ENCODE measurements around the gene KIAA0040.

Gene KIAA0040

GRCh38 chr1:175192630-175193526 lies at the start of gene KIAA0040:
Gene KIAA0040, minus strand, starts transcription at chr1:175192776. Its CDS starts 31,763 bp downstream, at chr1:175161013.
- Histone ChIP-seq H3K4me3 (ENCODE audit: severe bottlenecking) (peak within 1 kb of the TSS; percentile 62), H3K36me3 (ENCODE audit: low read depth) (peaks cover 18% of the 10 kb centered on the region), H3K9me3 (ENCODE audit: severe bottlenecking) (no peaks in the 10 kb centered on the region), H3K4me1 (ENCODE audit: insufficient read depth, poor library complexity, severe bottlenecking) (peaks cover 57% of the 10 kb centered on the region), H3K27ac (ENCODE audit: poor library complexity, severe bottlenecking) (peak within 1 kb of the TSS; percentile 85), H3K27me3 (ENCODE audit: insufficient read depth, poor library complexity, severe bottlenecking) (no peaks in the 10 kb centered on the region)
- DNase-seq (ENCODE audit: low spot score), result peak; percentile 80
- peak; percentile 18 for TF ChIP-seq CTCF (IDR thresholded peaks at IDR 0.05; ENCODE audit: poor library complexity, severe bottlenecking)
- ATAC-seq (ENCODE audit: low read depth), result peak; percentile 69

GRCh38 chr1:175237389-175237788 lies 44.8 kb upstream of the KIAA0040 start:
- no peak for ATAC-seq (ENCODE audit: low read depth)

GRCh38 chr1:175234639-175235038 lies 42.1 kb upstream of the KIAA0040 start:
- ATAC-seq (ENCODE audit: low read depth), result no peak
- H3K27ac ChIP-seq (ENCODE audit: poor library complexity, severe bottlenecking), result no peak overlapping the region

More at GRCh38 chr1:175237389-175237788, 44.8 kb upstream of the KIAA0040 start:
- no peak for TF ChIP-seq CTCF (IDR thresholded peaks at IDR 0.05; ENCODE audit: poor library complexity, severe bottlenecking)
- Histone ChIP-seq H3K4me3 (ENCODE audit: severe bottlenecking) (no peak overlapping the region), H3K27ac (ENCODE audit: poor library complexity, severe bottlenecking) (no peak overlapping the region), H3K4me1 (ENCODE audit: insufficient read depth, poor library complexity, severe bottlenecking) (no peaks in the 10 kb centered on the region), H3K9me3 (ENCODE audit: severe bottlenecking) (no peaks in the 10 kb centered on the region), H3K36me3 (ENCODE audit: low read depth) (no peaks in the 10 kb centered on the region), H3K27me3 (ENCODE audit: insufficient read depth, poor library complexity, severe bottlenecking) (no peaks in the 10 kb centered on the region)
- no peak for DNase-seq (ENCODE audit: low spot score)

GRCh38 chr1:175232335-175232734 lies 39.8 kb upstream of the KIAA0040 start:
- Histone ChIP-seq H3K27ac (ENCODE audit: poor library complexity, severe bottlenecking) (no peak overlapping the region), H3K4me3 (ENCODE audit: severe bottlenecking) (no peak overlapping the region), H3K36me3 (ENCODE audit: low read depth) (no peaks in the 10 kb centered on the region), H3K4me1 (ENCODE audit: insufficient read depth, poor library complexity, severe bottlenecking) (no peaks in the 10 kb centered on the region), H3K9me3 (ENCODE audit: severe bottlenecking) (no peaks in the 10 kb centered on the region), H3K27me3 (ENCODE audit: insufficient read depth, poor library complexity, severe bottlenecking) (no peaks in the 10 kb centered on the region)
- DNase-seq (ENCODE audit: low spot score) (no peak), ATAC-seq (ENCODE audit: low read depth) (no peak)
- TF ChIP-seq CTCF (IDR thresholded peaks at IDR 0.05; ENCODE audit: poor library complexity, severe bottlenecking), result no peak

More at GRCh38 chr1:175234639-175235038, 42.1 kb upstream of the KIAA0040 start:
- DNase-seq (ENCODE audit: low spot score), result no peak
- Histone ChIP-seq H3K9me3 (ENCODE audit: severe bottlenecking) (no peaks in the 10 kb centered on the region), H3K4me1 (ENCODE audit: insufficient read depth, poor library complexity, severe bottlenecking) (no peaks in the 10 kb centered on the region), H3K4me3 (ENCODE audit: severe bottlenecking) (no peak overlapping the region), H3K36me3 (ENCODE audit: low read depth) (no peaks in the 10 kb centered on the region), H3K27me3 (ENCODE audit: insufficient read depth, poor library complexity, severe bottlenecking) (no peaks in the 10 kb centered on the region)
- no peak for TF ChIP-seq CTCF (IDR thresholded peaks at IDR 0.05; ENCODE audit: poor library complexity, severe bottlenecking)

- Histone ChIP-seq H3K36me3 (ENCODE audit: low read depth) (no peaks in the 10 kb centered on the region), H3K4me1 (ENCODE audit: insufficient read depth, poor library complexity, severe bottlenecking) (peaks cover 19% of the 10 kb centered on the region)
- ATAC-seq (ENCODE audit: low read depth), result no peak
Measured at GRCh38 chr1:175225805-175226129, 33.2 kb upstream of the KIAA0040 start.

More at GRCh38 chr1:175225805-175226129, 33.2 kb upstream of the KIAA0040 start:
- TF ChIP-seq CTCF (IDR thresholded peaks at IDR 0.05; ENCODE audit: poor library complexity, severe bottlenecking), result no peak
- no peak for DNase-seq (ENCODE audit: low spot score)
- Histone ChIP-seq H3K27ac (ENCODE audit: poor library complexity, severe bottlenecking) (no peak overlapping the region), H3K4me3 (ENCODE audit: severe bottlenecking) (no peak overlapping the region), H3K9me3 (ENCODE audit: severe bottlenecking) (no peaks in the 10 kb centered on the region), H3K27me3 (ENCODE audit: insufficient read depth, poor library complexity, severe bottlenecking) (no peaks in the 10 kb centered on the region)
